Adrenal gland (tissue), 12 donors: Measurements from ENCODE around the gene RUFY1. TPM values are rescaled to one million over a fixed set of nuclear protein-coding genes. Genes with fewer than 3 reads are reported as not detected.

Source experiments
- polyA plus RNA-seq, 3 donors: library from polyadenylated mRNA; stranded (reverse); fragments of 200-250 nt in 2 of 3; fragments of 350-450 nt in 1 of 3; fragmentation: Illumina TruSeq in 1 of 3; extraction: RNeasy Lipid Tissue Mini Kit (QIAGEN cat#74804) in 1 of 3; gene quantifications; one replicate each; pipeline ENCODE4 v1.2.3, GENCODE V29; 2013 to 2014
- small RNA-seq, 2 donors: library from RNA; depleted of rRNA; stranded (forward); fragments of <200 nt; gene quantifications; one replicate each; pipeline ENCODE3, GENCODE V24; 2016
- total RNA-seq, 9 donors: library from RNA; depleted of rRNA in 4 of 9; stranded (reverse); fragments of >200 nt in 4 of 9; fragments of 120-200 nt in 1 of 9; fragmentation: NEBNext Ultra II Directional in 1 of 9; extraction: Animal tissue kit (Norgen Biotek cat#: 25700) in 1 of 9; gene quantifications; one replicate each; pipeline versions ENCODE4 v1.1.0 to v1.2.4, GENCODE V29; 2013 to 2023
- donor health status: healthy with polysubstance abuse.
- donor health status: Bipolar disorder and iron deficiency.
- donor health status: DM: yes; HTN: yes; CAD: no.
- donor health status: DM: no; HTN: no; CAD: no.
- donor health status: DM: no; HTN: no; CAD: no.
- donor health status: DM: yes; HTN: yes; CAD: no.

The RUFY1 gene
- total and polyA plus RNA-seq, 12 donors, result 43.7 to 83.9 (median 56.7) TPM

Small RNA genes within 50 kb of the gene (small RNA-seq; reads per million reads assigned to genes)
- gene AC136628.3, result 0 reads per million in 2 donors
- 0 reads per million in 2 donors for gene RF00017

Other genes with a start within 250 kb of the RUFY1 start
- 10 to 100 TPM in 8 of 9 donors, 1 to 10 TPM in 1; 4.3 to 70.3 (median 26.9) TPM for gene ADAMTS2, start 205.1 kb upstream of the RUFY1 start, total RNA-seq
- 10 to 100 TPM in 2 of 3 donors, 1 to 10 TPM in 1; 5.2 to 17.9 (median 10.2) TPM for gene ADAMTS2, start 205.1 kb upstream of the RUFY1 start, polyA plus RNA-seq
- 100 to 1,000 TPM; 131 to 635 (median 350) TPM for gene HNRNPH1, start 73.1 kb downstream of the RUFY1 start, total RNA-seq
- 100 to 1,000 TPM; 284 to 516 (median 357) TPM for gene HNRNPH1, start 73.1 kb downstream of the RUFY1 start, polyA plus RNA-seq
- under 1 TPM in 1 of 9 donors, not detected in 8; 0.11 TPM for gene CBY3, start 130.5 kb downstream of the RUFY1 start, total RNA-seq
- gene CBY3, start 130.5 kb downstream of the RUFY1 start, polyA plus RNA-seq, result under 1 TPM in 1 of 3 donors, not detected in 2; 0.10 TPM
- gene CANX, start 148.4 kb downstream of the RUFY1 start, total RNA-seq, result 1,000 to 10,000 TPM in 1 of 9 donors, 100 to 1,000 TPM in 8; 217 to 1,022 (median 396) TPM
- gene CANX, start 148.4 kb downstream of the RUFY1 start, polyA plus RNA-seq, result 100 to 1,000 TPM in 1 of 3 donors, 10 to 100 TPM in 2; 80.0 to 992 (median 88.0) TPM
- gene MAML1, start 182.3 kb downstream of the RUFY1 start, total RNA-seq, result 10 to 100 TPM; 12.9 to 70.7 (median 32.4) TPM
- gene MAML1, start 182.3 kb downstream of the RUFY1 start, polyA plus RNA-seq, result 10 to 100 TPM in 2 of 3 donors, 1 to 10 TPM in 1; 7.3 to 19.0 (median 12.6) TPM
- gene LTC4S, start 243.4 kb downstream of the RUFY1 start, total RNA-seq, result 100 to 1,000 TPM in 1 of 9 donors, 10 to 100 TPM in 7, 1 to 10 TPM in 1; 4.8 to 205 (median 20.9) TPM
- 10 to 100 TPM in 2 of 3 donors, not detected in 1; 24.1 to 44.4 TPM for gene LTC4S, start 243.4 kb downstream of the RUFY1 start, polyA plus RNA-seq